ENCODE results near the gene CYTH1. TPM values are rescaled to one million over a fixed set of nuclear protein-coding genes. Genes with fewer than 3 reads are reported as not detected.

Gene CYTH1
- polyA plus RNA-seq, 1 of the 3 experiments (the other 2 are of a cell fraction), result 23.8 TPM

DNA sequence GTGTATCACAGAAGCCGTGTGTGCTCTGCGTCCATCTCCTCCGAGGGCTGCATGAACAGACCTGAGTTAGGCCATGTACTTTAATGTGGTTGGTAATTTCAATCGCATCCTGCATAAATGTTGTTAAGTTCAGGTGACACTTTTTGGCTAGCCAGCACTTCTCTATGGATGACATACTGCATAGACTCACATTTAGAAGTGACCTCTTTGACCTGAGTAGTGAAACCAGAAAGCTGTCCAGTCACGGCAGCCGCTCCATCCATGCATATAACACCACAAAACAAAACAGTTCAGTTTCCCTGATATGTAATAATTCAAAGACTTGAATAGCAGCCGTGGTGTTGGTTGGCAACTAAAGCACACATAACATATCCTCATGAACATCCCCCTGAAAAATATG is 94.1 kb downstream of the CYTH1 start:
- POLR2A ChIA-PET, result no interaction called here
- H3K4me2 ChIP-seq, result no peak overlapping the region
- CTCF ChIA-PET, result interaction anchor here (1.0 to 1.7 kb wide), 3 partner anchors 9 to 20 kb away, joined by 3 to 8 read pairs (median 4); no protein-coding TSS in a partner anchor
- no peak overlapping the region for H3K4me3 ChIP-seq (ENCODE audit: low read depth in 2 of 2, low read length in 1 of 2)
- no peak overlapping the region for H3K9ac ChIP-seq
- no peak for TF ChIP-seq FOXM1 (IDR thresholded peaks at IDR 0.05; ENCODE audit: low read depth)
- no peak for TF ChIP-seq YY1 (IDR thresholded peaks at IDR 0.05; ENCODE audit: low read depth)
- TF ChIP-seq EZH2phosphoT487 (IDR thresholded peaks at IDR 0.05; ENCODE audit: borderline replicate concordance, low read depth), result no peak
- no peak for TF ChIP-seq TCF12 (IDR thresholded peaks at IDR 0.05)
- no peak for TF ChIP-seq REST (IDR thresholded peaks at IDR 0.05; ENCODE audit: low read depth, low read length)
- TF ChIP-seq GABPA (IDR thresholded peaks at IDR 0.05; ENCODE audit: low read depth), result no peak
- TF ChIP-seq EP300 (IDR thresholded peaks at IDR 0.05; ENCODE audit: borderline replicate concordance in 1 of 2, low read depth in 1 of 2, low read length in 1 of 2), result no peak
- no peaks in the 10 kb centered on the region for H4K20me1 ChIP-seq (ENCODE audit: insufficient read depth)
- no peaks in the 10 kb centered on the region for H3K79me2 ChIP-seq (ENCODE audit: insufficient read depth)
- H3K36me3 ChIP-seq (replicated peaks in 1 of 2; ENCODE audit: control insufficient read depth in 1 of 2, insufficient read depth in 2 of 2, low read length in 1 of 2), result peaks cover 31 to 72% of the 10 kb centered on the region in 2 experiments
- H3K27me3 ChIP-seq (ENCODE audit: insufficient read depth), result no peaks in the 10 kb centered on the region
- no peaks in the 10 kb centered on the region for H3K9me3 ChIP-seq
- no peaks in the 10 kb centered on the region for H3K4me1 ChIP-seq (ENCODE audit: control insufficient read depth in 1 of 2, insufficient read depth in 2 of 2, low read depth in 1 of 2, low read length in 1 of 2)
- no peak for DNase-seq
- no peaks in the 10 kb centered on the region for H3K9me2 ChIP-seq
- WGBS (ENCODE audit: low lambda C conversion rate), result 97% methylated on average over 7 of the region's 7 CpGs
- no peaks in the 10 kb centered on the region for H3F3A ChIP-seq (replicated peaks; ENCODE audit: insufficient read depth)
- H3K27ac ChIP-seq (ENCODE audit: low read depth in 2 of 2, low read length in 1 of 2), result no peak overlapping the region
- no peak overlapping the region for H2AFZ ChIP-seq (ENCODE audit: low read depth)

GRCh38 chr17:78687125-78687524 is 94.9 kb downstream of the CYTH1 start:
- no peaks in the 10 kb centered on the region for H3K27me3 ChIP-seq (ENCODE audit: insufficient read depth)
- no peak for TF ChIP-seq NRF1 (IDR thresholded peaks at IDR 0.05; ENCODE audit: low read depth, low read length)
- TF ChIP-seq ZBTB33 (IDR thresholded peaks at IDR 0.05; ENCODE audit: borderline replicate concordance, low read depth), result no peak
- no peak for TF ChIP-seq POLR2AphosphoS5 (IDR thresholded peaks at IDR 0.05; ENCODE audit: low read depth, low read length)
- TF ChIP-seq, protein P1, sequence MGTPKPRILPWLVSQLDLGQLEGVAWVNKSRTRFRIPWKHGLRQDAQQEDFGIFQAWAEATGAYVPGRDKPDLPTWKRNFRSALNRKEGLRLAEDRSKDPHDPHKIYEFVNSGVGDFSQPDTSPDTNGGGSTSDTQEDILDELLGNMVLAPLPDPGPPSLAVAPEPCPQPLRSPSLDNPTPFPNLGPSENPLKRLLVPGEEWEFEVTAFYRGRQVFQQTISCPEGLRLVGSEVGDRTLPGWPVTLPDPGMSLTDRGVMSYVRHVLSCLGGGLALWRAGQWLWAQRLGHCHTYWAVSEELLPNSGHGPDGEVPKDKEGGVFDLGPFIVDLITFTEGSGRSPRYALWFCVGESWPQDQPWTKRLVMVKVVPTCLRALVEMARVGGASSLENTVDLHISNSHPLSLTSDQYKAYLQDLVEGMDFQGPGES (IDR thresholded peaks at IDR 0.05; ENCODE audit: low read depth, low read length), result no peak
- TF ChIP-seq RXRA (IDR thresholded peaks at IDR 0.05; ENCODE audit: borderline replicate concordance, low read depth), result no peak
- no peak for TF ChIP-seq MXI1 (IDR thresholded peaks at IDR 0.05; ENCODE audit: low read depth, low read length)
- no peak for TF ChIP-seq SMC3 (IDR thresholded peaks at IDR 0.05; ENCODE audit: low read depth, low read length)
- TF ChIP-seq FOSL2 (IDR thresholded peaks at IDR 0.05; ENCODE audit: borderline replicate concordance, low read depth), result no peak
- TF ChIP-seq NFIC (IDR thresholded peaks at IDR 0.05; ENCODE audit: borderline replicate concordance), result no peak
- no peak for TF ChIP-seq RAD21 (IDR thresholded peaks at IDR 0.05; ENCODE audit: low read length)
- TF ChIP-seq MAX (IDR thresholded peaks at IDR 0.05; ENCODE audit: low read depth), result no peak
- TF ChIP-seq YY1 (IDR thresholded peaks at IDR 0.05; ENCODE audit: low read depth), result no peak
- no peak for TF ChIP-seq RCOR1 (IDR thresholded peaks at IDR 0.05; ENCODE audit: low read length)
- TF ChIP-seq, protein P2, sequence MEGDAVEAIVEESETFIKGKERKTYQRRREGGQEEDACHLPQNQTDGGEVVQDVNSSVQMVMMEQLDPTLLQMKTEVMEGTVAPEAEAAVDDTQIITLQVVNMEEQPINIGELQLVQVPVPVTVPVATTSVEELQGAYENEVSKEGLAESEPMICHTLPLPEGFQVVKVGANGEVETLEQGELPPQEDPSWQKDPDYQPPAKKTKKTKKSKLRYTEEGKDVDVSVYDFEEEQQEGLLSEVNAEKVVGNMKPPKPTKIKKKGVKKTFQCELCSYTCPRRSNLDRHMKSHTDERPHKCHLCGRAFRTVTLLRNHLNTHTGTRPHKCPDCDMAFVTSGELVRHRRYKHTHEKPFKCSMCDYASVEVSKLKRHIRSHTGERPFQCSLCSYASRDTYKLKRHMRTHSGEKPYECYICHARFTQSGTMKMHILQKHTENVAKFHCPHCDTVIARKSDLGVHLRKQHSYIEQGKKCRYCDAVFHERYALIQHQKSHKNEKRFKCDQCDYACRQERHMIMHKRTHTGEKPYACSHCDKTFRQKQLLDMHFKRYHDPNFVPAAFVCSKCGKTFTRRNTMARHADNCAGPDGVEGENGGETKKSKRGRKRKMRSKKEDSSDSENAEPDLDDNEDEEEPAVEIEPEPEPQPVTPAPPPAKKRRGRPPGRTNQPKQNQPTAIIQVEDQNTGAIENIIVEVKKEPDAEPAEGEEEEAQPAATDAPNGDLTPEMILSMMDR (IDR thresholded peaks at IDR 0.05), result no peak
- no peak for TF ChIP-seq GATA2 (CRISPR knock-in tag; IDR thresholded peaks at IDR 0.05)

More at GRCh38 chr17:78687125-78687524, 94.9 kb downstream of the CYTH1 start:
- WGBS (ENCODE audit: low lambda C conversion rate), result 95% methylated on average over 3 of the region's 3 CpGs
- Histone ChIP-seq H3K4me1 (ENCODE audit: control insufficient read depth in 1 of 2, insufficient read depth in 2 of 2, low read depth in 1 of 2, low read length in 1 of 2) (peaks cover 0 to 4% of the 10 kb centered on the region in 2 experiments; a peak in 1 of 4 replicates), H3K79me2 (ENCODE audit: insufficient read depth) (no peaks in the 10 kb centered on the region), H3K27ac (ENCODE audit: low read depth in 2 of 2, low read length in 1 of 2) (no peak overlapping the region), H3K9me2 (no peaks in the 10 kb centered on the region), H3K9ac (no peak overlapping the region), H3K36me3 (replicated peaks in 1 of 2; ENCODE audit: control insufficient read depth in 1 of 2, insufficient read depth in 2 of 2, low read length in 1 of 2) (peaks cover 31 to 71% of the 10 kb centered on the region in 2 experiments), H3K4me2 (no peak overlapping the region), H2AFZ (ENCODE audit: low read depth) (no peak overlapping the region), H3F3A (replicated peaks; ENCODE audit: insufficient read depth) (no peaks in the 10 kb centered on the region), H3K4me3 (ENCODE audit: low read depth in 2 of 2, low read length in 1 of 2) (no peak overlapping the region), H4K20me1 (ENCODE audit: insufficient read depth) (no peaks in the 10 kb centered on the region), H3K9me3 (no peaks in the 10 kb centered on the region)
- CTCF ChIA-PET, result interaction anchor here (1.2 to 2.2 kb wide), 3 partner anchors 9 to 190 kb away, joined by 5 to 8 read pairs (median 8); no protein-coding TSS in a partner anchor
- no peak for DNase-seq
- POLR2A ChIA-PET, result no interaction called here
